ENCODE results near the gene KRT7.

- TF ChIP-seq EZH2 (IDR thresholded peaks at IDR 0.05; ENCODE audit: insufficient read depth, poor library complexity, severe bottlenecking) = no peak
- no peak for TF ChIP-seq EZH2phosphoT487 (IDR thresholded peaks at IDR 0.05; ENCODE audit: insufficient read depth, low read depth)
Measured at GRCh38 chr12:52260361-52261207, 27.5 kb downstream of the KRT7 start.

Measured in GM23248 (cell line).